CD4-positive, alpha-beta T cell treated with Interleukin-12 subunit alpha and Interleukin-12 subunit beta, for 1 hour (primary cell): Measurements from ENCODE around the gene GDPGP1.
"Not testable (repeated sequence)": the region's sequence is repeated elsewhere in the genome, so short reads cannot be mapped to it uniquely, and the experiment has no call there.

ENCODE experiments used
- DNase-seq: peaks from one replicate; pipeline ENCODE4 v3.0.0-alpha.2; 2020

Gene GDPGP1

GRCh38 chr15:90264671-90265070 lies 30.7 kb downstream of the GDPGP1 start:
- DNase-seq: peak; percentile 37

- DNase-seq: peak; percentile 91
Measured at GRCh38 chr15:90265271-90266060, 31.5 kb downstream of the GDPGP1 start, which contains the start of gene NGRN. Gene NGRN, plus strand, starts transcription at chr15:90265672. Its CDS starts 41 bp downstream, at chr15:90265713.

GRCh38 chr15:90266061-90266431 lies 32.0 kb downstream of the GDPGP1 start:
- peak; percentile 65 for DNase-seq

- peak; percentile 40 for DNase-seq
Measured at GRCh38 chr15:90266485-90266884, 32.5 kb downstream of the GDPGP1 start.

GRCh38 chr15:90268415-90268814 lies 34.4 kb downstream of the GDPGP1 start:
- DNase-seq: no peak

- no peak for DNase-seq
Measured at GRCh38 chr15:90270502-90271150, 36.6 kb downstream of the GDPGP1 start.

- no peak for DNase-seq
Measured at GRCh38 chr15:90271459-90272166, 37.6 kb downstream of the GDPGP1 start.

GRCh38 chr15:90278467-90278866 lies 44.5 kb downstream of the GDPGP1 start:
- not testable (repeated sequence) for DNase-seq

- not testable (repeated sequence) for DNase-seq
Measured at GRCh38 chr15:90280743-90281142, 46.7 kb downstream of the GDPGP1 start.

GRCh38 chr15:90281637-90282036 lies 47.6 kb downstream of the GDPGP1 start:
- DNase-seq: not testable (repeated sequence)

- peak; percentile 63 for DNase-seq
Measured at GRCh38 chr15:90286678-90287077, 52.7 kb downstream of the GDPGP1 start.

GRCh38 chr15:90287101-90287500 lies 53.1 kb downstream of the GDPGP1 start:
- DNase-seq: no peak

- DNase-seq: no peak
Measured at GRCh38 chr15:90287946-90288345, 53.9 kb downstream of the GDPGP1 start.

GRCh38 chr15:90291679-90292356 lies 57.8 kb downstream of the GDPGP1 start:
- peak; percentile 17 for DNase-seq

- peak; percentile 73 for DNase-seq
Measured at GRCh38 chr15:90293040-90293810, 59.2 kb downstream of the GDPGP1 start.

- no peak for DNase-seq
Measured at GRCh38 chr15:90294159-90294558, 60.1 kb downstream of the GDPGP1 start.

- no peak for DNase-seq
Measured at GRCh38 chr15:90294601-90295269, 60.7 kb downstream of the GDPGP1 start.

GRCh38 chr15:90295270-90295648 lies 61.2 kb downstream of the GDPGP1 start:
- no peak for DNase-seq
